ENCODE data around the gene ARID5B. TPM values are rescaled to one million over a fixed set of nuclear protein-coding genes. Genes with fewer than 3 reads are reported as not detected.
A peak's percentile ranks its signal among the peaks of the same experiment; 100 is the strongest.

Gene ARID5B
- total and polyA plus RNA-seq, 7 donors: 8.5 to 166 (median 75.9) TPM

DNA sequence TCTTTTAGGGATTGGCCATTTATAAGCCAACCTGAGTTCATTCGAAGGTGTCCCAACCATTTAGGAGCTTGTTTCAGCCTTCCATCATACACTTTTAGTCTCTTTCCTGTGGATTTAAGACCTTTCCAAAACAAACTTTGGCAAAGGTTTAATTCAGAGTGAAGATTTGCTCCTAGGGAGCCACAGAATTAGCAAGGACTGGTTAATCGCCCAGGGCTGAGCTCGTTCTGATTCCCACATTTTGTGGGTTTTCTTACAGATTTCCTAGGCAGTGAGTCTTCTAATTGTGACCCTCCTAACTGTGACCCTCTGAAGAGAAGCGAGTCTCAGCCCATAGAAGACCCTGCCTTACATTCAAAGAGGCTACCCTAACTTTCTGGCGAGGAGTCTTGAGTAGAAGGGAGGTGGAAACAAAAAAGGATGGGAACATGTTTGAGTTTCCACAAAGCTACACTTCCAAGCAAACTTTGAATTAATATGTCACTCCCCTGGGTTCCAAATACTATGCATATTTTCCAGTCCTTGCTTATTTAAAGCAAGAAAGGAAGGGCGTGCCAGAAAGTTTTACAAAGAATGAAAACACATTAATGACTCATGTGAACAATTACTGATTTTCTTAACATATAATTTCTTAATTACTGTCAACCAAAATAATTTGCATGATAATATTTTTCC, 118.3 kb downstream of the ARID5B start:
- TF ChIP-seq, protein P1, sequence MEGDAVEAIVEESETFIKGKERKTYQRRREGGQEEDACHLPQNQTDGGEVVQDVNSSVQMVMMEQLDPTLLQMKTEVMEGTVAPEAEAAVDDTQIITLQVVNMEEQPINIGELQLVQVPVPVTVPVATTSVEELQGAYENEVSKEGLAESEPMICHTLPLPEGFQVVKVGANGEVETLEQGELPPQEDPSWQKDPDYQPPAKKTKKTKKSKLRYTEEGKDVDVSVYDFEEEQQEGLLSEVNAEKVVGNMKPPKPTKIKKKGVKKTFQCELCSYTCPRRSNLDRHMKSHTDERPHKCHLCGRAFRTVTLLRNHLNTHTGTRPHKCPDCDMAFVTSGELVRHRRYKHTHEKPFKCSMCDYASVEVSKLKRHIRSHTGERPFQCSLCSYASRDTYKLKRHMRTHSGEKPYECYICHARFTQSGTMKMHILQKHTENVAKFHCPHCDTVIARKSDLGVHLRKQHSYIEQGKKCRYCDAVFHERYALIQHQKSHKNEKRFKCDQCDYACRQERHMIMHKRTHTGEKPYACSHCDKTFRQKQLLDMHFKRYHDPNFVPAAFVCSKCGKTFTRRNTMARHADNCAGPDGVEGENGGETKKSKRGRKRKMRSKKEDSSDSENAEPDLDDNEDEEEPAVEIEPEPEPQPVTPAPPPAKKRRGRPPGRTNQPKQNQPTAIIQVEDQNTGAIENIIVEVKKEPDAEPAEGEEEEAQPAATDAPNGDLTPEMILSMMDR (IDR thresholded peaks at IDR 0.05): no peak
- H3K4me1 ChIP-seq: peaks cover 48% of the 10 kb centered on the region
- H3K4me3 ChIP-seq: no peak overlapping the region
- H3K27ac ChIP-seq: peak overlapping the region; percentile 28
- intact Hi-C loops (cut with DNase I): no loop called here
- H3K27me3 ChIP-seq (ENCODE audit: insufficient read depth in 3 of 3, low read length in 2 of 3): no peaks in the 10 kb centered on the region
- no peaks in the 10 kb centered on the region for H3K36me3 ChIP-seq (ENCODE audit: insufficient read depth in 1 of 2, low read depth in 1 of 2)
- ATAC-seq (no peak), DNase-seq (no peak)
- 66 to 73% (median 72%) methylated on average over 6 of the region's 6 CpGs for WGBS, 3 donors
- no peaks in the 10 kb centered on the region for H3K9me3 ChIP-seq

DNA sequence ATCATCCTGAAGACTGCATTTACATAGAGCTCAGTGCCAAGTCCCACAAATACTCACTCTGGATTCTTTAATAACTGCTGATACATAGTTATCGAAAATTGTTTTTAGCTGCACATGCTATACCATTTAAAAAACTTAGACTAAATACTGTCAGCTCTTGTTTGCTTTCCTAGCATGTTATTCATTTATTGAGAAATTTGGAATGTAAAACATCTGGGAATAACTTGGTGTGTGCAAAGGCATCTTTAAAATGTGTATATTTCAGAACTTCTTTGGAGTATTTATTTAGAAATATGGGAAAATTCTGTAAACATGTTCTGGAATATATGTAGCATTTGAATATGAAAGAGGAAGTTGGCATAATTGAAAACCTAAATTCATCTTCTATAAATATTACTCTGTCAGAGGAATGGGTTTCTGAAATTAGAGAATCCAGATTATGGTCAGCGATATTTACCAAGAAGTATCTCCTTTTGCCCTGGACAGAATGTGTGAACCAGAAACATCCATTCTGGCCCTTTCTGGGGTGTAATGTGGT, 119.7 kb downstream of the ARID5B start:
- Histone ChIP-seq H3K4me3 (no peak overlapping the region), H3K9me3 (no peaks in the 10 kb centered on the region), H3K27ac (no peak overlapping the region), H3K27me3 (ENCODE audit: insufficient read depth in 3 of 3, low read length in 2 of 3) (no peaks in the 10 kb centered on the region), H3K36me3 (ENCODE audit: insufficient read depth in 1 of 2, low read depth in 1 of 2) (no peaks in the 10 kb centered on the region), H3K4me1 (peaks cover 47% of the 10 kb centered on the region)
- TF ChIP-seq, protein P1 (IDR thresholded peaks at IDR 0.05): no peak
- intact Hi-C loops (cut with DNase I): no loop called here
- 86 to 90% (median 87%) methylated on average over 2 of the region's 2 CpGs for WGBS, 3 donors
- DNase-seq (no peak), ATAC-seq (no peak)

DNA sequence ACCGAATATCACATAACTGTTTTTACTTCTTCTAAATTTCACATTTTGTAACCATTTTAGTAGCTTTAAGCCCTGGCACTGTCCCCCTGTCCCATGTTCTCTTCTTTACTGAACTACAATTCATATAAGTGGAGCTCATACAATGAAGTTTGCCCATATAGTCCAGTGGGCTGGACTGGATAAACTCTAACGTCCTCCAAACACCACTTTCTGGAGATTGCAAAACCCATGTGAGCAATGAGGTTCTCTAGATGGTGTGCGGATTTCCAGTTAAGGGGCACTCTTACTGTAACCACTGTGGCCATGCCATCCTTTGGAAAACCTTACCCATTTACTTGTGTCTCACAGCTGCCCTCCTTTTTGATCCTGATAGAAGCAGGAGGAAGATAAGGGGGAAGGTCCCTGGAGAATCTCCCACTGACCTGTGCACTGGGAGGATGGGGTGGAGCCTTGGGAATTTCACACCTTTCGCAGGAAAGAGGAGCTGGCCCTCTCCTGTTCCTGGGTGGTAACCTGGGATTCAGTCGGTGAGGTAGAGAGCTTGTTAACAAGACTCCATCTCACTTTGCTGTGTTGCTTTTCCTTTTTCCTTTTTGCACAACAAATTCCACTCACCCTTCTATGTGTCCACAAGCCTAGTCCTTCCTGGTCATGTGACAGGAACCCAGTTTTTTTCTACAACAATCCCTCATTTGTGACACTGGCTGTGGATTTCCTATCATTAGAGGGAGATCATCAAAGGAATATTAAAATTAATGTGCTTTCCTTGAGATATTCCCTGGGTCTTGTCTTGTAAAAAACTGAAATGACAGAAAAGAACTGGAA, 120.7 kb downstream of the ARID5B start:
- no peaks in the 10 kb centered on the region for H3K27me3 ChIP-seq (ENCODE audit: insufficient read depth in 3 of 3, low read length in 2 of 3)
- DNase-seq (no peak), ATAC-seq (no peak)
- H3K9me3 ChIP-seq: no peaks in the 10 kb centered on the region
- no peak overlapping the region for H3K27ac ChIP-seq
- 82 to 85% (median 82%) methylated on average over 5 of the region's 5 CpGs for WGBS, 3 donors
- intact Hi-C loops (cut with DNase I): no loop called here
- TF ChIP-seq, protein P1 (IDR thresholded peaks at IDR 0.05): no peak
- no peak overlapping the region for H3K4me3 ChIP-seq
- H3K36me3 ChIP-seq (ENCODE audit: insufficient read depth in 1 of 2, low read depth in 1 of 2): no peaks in the 10 kb centered on the region
- H3K4me1 ChIP-seq: peaks cover 46% of the 10 kb centered on the region

DNA sequence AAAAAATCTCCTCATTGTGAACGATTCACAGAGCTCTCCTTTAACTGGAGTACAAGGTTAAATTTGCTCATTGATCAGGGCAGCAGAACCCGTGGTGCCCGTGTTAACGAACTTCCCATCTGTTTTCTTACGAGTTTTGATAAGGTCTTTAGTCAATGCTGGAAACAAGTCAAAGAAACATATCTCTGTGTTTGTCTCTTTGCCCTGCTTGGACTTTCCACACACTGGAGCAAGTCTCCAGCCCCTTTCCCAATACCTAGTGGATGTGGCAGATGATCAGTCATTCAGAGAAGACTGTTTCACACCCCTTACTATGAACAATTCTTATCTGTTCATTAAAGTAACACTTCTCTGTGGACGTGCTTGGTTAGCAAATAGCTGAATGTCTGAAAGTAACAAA, 121.3 kb downstream of the ARID5B start:
- no peak for ATAC-seq
- H3K4me1 ChIP-seq: peaks cover 40% of the 10 kb centered on the region
- WGBS, 3 donors: 75 to 80% (median 78%) methylated on average over 6 of the region's 6 CpGs

More for the DNA sequence above, 121.3 kb downstream of the ARID5B start:
- Histone ChIP-seq H3K27ac (no peak overlapping the region), H3K36me3 (ENCODE audit: insufficient read depth in 1 of 2, low read depth in 1 of 2) (no peaks in the 10 kb centered on the region), H3K27me3 (ENCODE audit: insufficient read depth in 3 of 3, low read length in 2 of 3) (no peaks in the 10 kb centered on the region), H3K9me3 (no peaks in the 10 kb centered on the region), H3K4me3 (no peak overlapping the region)
- TF ChIP-seq, protein P1 (IDR thresholded peaks at IDR 0.05): no peak
- DNase-seq: no peak
- intact Hi-C loops (cut with DNase I): no loop called here

All from psoas muscle (tissue), 8 donors.